Panc1 (cell line): ENCODE measurements around the gene AKAP13. TPM values are rescaled to one million over a fixed set of nuclear protein-coding genes. Genes with fewer than 3 reads are reported as not detected.

ENCODE experiments used
- ATAC-seq: fragments of 200-7000 bp; cut with Tn5 transposase; 2 replicates; pipeline ENCODE4 v1.9.1; 2020; ENCODE audit warnings: mild to moderate bottlenecking, moderate library complexity
- BruUV-seq: library from RNA; stranded (reverse); fragments of 400-500 nt; replicated peaks from 2 replicates; lab custom pipeline; 2021; lab: Mats Ljungman, UMichigan
- CTCF ChIA-PET: fragments of 300-600 bp; sonication (Branson Sonifier 250); formaldehyde crosslinking; loops from one replicate; lab custom pipeline; 2022; ENCODE audit warnings: antibody characterized with exemption; lab: Charles Lee
- POLR2A ChIA-PET: fragments of 300-600 bp; sonication (Branson Sonifier 250); formaldehyde crosslinking; loops from one replicate; lab custom pipeline; 2022; ENCODE audit warnings: antibody characterized with exemption; lab: Charles Lee
- DNase-seq: peaks from one replicate; pipeline ENCODE4 v3.0.0-alpha.2; 2010; ENCODE audit warnings: low read depth, low spot score
- H3K27ac ChIP-seq: 2 replicates; pipeline ENCODE4 v1.5.1; 2011; ENCODE audit warnings: mild to moderate bottlenecking, low read length, inconsistent platforms
- H3K27me3 ChIP-seq: fragments of 200-500 bp; sonication (Bioruptor generic); 2 replicates; pipeline ENCODE4 v1.6.0; 2014; ENCODE audit warnings: low read length, inconsistent platforms; ENCODE audit not compliant: control insufficient read depth, insufficient read depth
- H3K36me3 ChIP-seq: fragments of 200-500 bp; sonication (Bioruptor generic); 2 replicates; pipeline ENCODE4 v1.5.1; 2014; ENCODE audit warnings: inconsistent platforms, mild to moderate bottlenecking, low read length, moderate library complexity; ENCODE audit not compliant: control insufficient read depth, insufficient read depth
- H3K4me1 ChIP-seq: 2 replicates; pipeline ENCODE4 v1.5.1; 2011; ENCODE audit warnings: inconsistent platforms, mild to moderate bottlenecking, low read length, moderate library complexity; ENCODE audit not compliant: control insufficient read depth, insufficient read depth
- H3K4me3 ChIP-seq, 2 experiments: 2 replicates each; pipeline ENCODE4 v1.5.1; 2011 to 2012; ENCODE audit warnings: low read depth in 2 of 2, low read length in 2 of 2, mild to moderate bottlenecking in 2 of 2, inconsistent platforms in 1 of 2, moderate library complexity in 1 of 2
- H3K9me3 ChIP-seq: fragments of 200-500 bp; sonication (Bioruptor generic); 2 replicates; pipeline ENCODE4 v1.5.1; 2014; ENCODE audit warnings: low read depth, mild to moderate bottlenecking, inconsistent platforms, low read length, moderate library complexity; ENCODE audit not compliant: control insufficient read depth, insufficient read depth
- POLR2AphosphoS5 ChIP-seq: IDR thresholded peaks from 2 replicates; pipeline ENCODE4 v1.6.1; 2012; ENCODE audit warnings: mild to moderate bottlenecking, low read depth, low read length, moderate library complexity
- SIN3A ChIP-seq: IDR thresholded peaks from 2 replicates; pipeline ENCODE4 v1.6.1; 2012; ENCODE audit warnings: low read depth, mild to moderate bottlenecking, low read length, moderate library complexity, borderline replicate concordance; ENCODE audit not compliant: insufficient read depth
- TCF7L2 ChIP-seq: IDR thresholded peaks from 2 replicates; pipeline ENCODE4 v1.6.1; 2011; ENCODE audit warnings: mild to moderate bottlenecking, low read depth, low read length, inconsistent platforms
- in situ Hi-C: cut with HindIII; loops from 2 replicates; pipeline ENCODE4 v1.10.0; 2016; ENCODE audit warnings: low sequenced_read_pairs, low pct_unique_long_range_greater_than_20kb
- intact Hi-C: fragments of 100-400 bp; cut with micrococcal nuclease; formaldehyde crosslinking; loops from one replicate; pipeline ENCODE4 v1.10.0; 2022; ENCODE audit not compliant: unreplicated experiment
- total RNA-seq: library from RNA; stranded (reverse); gene quantifications from one replicate; pipeline ENCODE4 v1.2.1, GENCODE V29; 2021; ENCODE audit not compliant: unreplicated experiment
- TF ChIP-seq, protein P1 (sequence below): fragments of 450-650 bp; IDR thresholded peaks from 2 replicates; pipeline ENCODE4 v1.5.1; 2017; ENCODE audit warnings: mild to moderate bottlenecking
- TF ChIP-seq, protein P2 (sequence below), 2 experiments: IDR thresholded peaks; 2 replicates each; pipeline ENCODE4 v1.6.1; 2011 to 2012; ENCODE audit warnings: low read depth in 2 of 2, control low read depth in 1 of 2, low read length in 1 of 2, mild to moderate bottlenecking in 1 of 2, moderate library complexity in 1 of 2; ENCODE audit not compliant: insufficient read depth in 1 of 2

AKAP13 gene
- total RNA-seq, 1 experiment from 2014 or later = 94.2 TPM

DNA sequence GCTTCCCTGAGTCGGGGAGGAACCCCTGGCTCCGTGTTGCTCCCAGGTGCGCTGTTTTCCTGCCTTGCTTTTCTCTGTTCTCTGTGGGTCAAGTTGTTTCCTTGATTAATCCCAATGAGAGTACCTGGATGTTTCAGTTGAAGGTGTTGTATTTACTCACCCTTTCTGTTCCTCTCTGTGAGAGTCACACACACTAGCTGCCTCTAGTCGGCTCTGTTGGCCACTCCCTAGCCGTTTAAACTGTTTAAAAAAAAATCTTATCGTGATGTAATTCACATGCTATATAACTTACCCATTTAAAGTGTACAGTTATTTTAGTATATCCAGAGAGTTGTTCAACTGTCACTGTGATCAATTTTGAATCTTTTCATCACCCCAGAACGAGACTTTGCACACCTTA is 74.0 kb downstream of the AKAP13 start:
- peaks cover 10% of the 10 kb centered on the region; the same call in 1 of the 2 replicates for H3K9me3 ChIP-seq
- no peak for TF ChIP-seq TCF7L2
- TF ChIP-seq, protein P1, sequence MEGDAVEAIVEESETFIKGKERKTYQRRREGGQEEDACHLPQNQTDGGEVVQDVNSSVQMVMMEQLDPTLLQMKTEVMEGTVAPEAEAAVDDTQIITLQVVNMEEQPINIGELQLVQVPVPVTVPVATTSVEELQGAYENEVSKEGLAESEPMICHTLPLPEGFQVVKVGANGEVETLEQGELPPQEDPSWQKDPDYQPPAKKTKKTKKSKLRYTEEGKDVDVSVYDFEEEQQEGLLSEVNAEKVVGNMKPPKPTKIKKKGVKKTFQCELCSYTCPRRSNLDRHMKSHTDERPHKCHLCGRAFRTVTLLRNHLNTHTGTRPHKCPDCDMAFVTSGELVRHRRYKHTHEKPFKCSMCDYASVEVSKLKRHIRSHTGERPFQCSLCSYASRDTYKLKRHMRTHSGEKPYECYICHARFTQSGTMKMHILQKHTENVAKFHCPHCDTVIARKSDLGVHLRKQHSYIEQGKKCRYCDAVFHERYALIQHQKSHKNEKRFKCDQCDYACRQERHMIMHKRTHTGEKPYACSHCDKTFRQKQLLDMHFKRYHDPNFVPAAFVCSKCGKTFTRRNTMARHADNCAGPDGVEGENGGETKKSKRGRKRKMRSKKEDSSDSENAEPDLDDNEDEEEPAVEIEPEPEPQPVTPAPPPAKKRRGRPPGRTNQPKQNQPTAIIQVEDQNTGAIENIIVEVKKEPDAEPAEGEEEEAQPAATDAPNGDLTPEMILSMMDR = peak; percentile 38; the same call in 1 of the 2 replicates
- no peak overlapping the region for H3K4me3 ChIP-seq
- no peaks in the 10 kb centered on the region for H3K27me3 ChIP-seq
- ChIA-PET POLR2A (no interaction called here), CTCF (no interaction called here)
- ATAC-seq = peak; percentile 54
- DNase-seq = no peak
- peaks cover 13% of the 10 kb centered on the region for H3K4me1 ChIP-seq
- no peak overlapping the region for H3K27ac ChIP-seq
- BruUV-seq = no TSS peak
- in situ Hi-C loops (no loop called here), intact Hi-C loops (no loop called here)
- H3K36me3 ChIP-seq = no peaks in the 10 kb centered on the region

DNA sequence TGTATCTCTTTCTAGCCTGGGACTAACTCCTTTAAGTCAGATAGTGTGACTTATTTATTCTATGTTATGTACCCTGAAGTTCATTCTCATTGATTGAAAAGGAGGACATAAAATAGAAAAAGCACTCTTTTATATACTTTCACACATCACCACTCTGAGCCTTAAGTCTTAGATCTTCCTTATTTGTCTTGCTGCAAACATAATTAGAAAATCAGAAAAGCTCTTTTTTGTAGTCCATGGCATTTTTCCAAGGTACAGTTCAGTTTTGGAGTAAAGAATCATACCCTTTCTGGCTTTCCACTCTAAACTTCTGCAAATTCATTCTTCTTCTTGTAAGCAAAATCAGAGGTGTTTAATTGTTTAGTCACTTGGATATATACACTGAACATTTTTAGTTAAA is 75.5 kb downstream of the AKAP13 start:
- no peak for ATAC-seq
- ChIA-PET CTCF (no interaction called here), POLR2A (no interaction called here)
- no peaks in the 10 kb centered on the region for H3K27me3 ChIP-seq
- no peaks in the 10 kb centered on the region for H3K36me3 ChIP-seq
- intact Hi-C loops (no loop called here), in situ Hi-C loops (no loop called here)
- no peak for DNase-seq
- TF ChIP-seq TCF7L2 (no peak), SIN3A (no peak), POLR2AphosphoS5 (no peak)
- TF ChIP-seq, protein P1 = no peak
- TF ChIP-seq, protein P2, sequence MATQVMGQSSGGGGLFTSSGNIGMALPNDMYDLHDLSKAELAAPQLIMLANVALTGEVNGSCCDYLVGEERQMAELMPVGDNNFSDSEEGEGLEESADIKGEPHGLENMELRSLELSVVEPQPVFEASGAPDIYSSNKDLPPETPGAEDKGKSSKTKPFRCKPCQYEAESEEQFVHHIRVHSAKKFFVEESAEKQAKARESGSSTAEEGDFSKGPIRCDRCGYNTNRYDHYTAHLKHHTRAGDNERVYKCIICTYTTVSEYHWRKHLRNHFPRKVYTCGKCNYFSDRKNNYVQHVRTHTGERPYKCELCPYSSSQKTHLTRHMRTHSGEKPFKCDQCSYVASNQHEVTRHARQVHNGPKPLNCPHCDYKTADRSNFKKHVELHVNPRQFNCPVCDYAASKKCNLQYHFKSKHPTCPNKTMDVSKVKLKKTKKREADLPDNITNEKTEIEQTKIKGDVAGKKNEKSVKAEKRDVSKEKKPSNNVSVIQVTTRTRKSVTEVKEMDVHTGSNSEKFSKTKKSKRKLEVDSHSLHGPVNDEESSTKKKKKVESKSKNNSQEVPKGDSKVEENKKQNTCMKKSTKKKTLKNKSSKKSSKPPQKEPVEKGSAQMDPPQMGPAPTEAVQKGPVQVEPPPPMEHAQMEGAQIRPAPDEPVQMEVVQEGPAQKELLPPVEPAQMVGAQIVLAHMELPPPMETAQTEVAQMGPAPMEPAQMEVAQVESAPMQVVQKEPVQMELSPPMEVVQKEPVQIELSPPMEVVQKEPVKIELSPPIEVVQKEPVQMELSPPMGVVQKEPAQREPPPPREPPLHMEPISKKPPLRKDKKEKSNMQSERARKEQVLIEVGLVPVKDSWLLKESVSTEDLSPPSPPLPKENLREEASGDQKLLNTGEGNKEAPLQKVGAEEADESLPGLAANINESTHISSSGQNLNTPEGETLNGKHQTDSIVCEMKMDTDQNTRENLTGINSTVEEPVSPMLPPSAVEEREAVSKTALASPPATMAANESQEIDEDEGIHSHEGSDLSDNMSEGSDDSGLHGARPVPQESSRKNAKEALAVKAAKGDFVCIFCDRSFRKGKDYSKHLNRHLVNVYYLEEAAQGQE (IDR thresholded peaks at IDR 0.05; ENCODE audit: insufficient read depth in 1 of 2, low read depth in 2 of 2, low read length in 1 of 2) = no peak
- BruUV-seq = no TSS peak
- no peak overlapping the region for H3K4me3 ChIP-seq
- H3K9me3 ChIP-seq = peaks cover 2% of the 10 kb centered on the region; the same call in 1 of the 2 replicates
- H3K27ac ChIP-seq = no peak overlapping the region
- H3K4me1 ChIP-seq = peaks cover 23% of the 10 kb centered on the region
